ENCODE data around the gene MALRD1.

The MALRD1 gene

DNA sequence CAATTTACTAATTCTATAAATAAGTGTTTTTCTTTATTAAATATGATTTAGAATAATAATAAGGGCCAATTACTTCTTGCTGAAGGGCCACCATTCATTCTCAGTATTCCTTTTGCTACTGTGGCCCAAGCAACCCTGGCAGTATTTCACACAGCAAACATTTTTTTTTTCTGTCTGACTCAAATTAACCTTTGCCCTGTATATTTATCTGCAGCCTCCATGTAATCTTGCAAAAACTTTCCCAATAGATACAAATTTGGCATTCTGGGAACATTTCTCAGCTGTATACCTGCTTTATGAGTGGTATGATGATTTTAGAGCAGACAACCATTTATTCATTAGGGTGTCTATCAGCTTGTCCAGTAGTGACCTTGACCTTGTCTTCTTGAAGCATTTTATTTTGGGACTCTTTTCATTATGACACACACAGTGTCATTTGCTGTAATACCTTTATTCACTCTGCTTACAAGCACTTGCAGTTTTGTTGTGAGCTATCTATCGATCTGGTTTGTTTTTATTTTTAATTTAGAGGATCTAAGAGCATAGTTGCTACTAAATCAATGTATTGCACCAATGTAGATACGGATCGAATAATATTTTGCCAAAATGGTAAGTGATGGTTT lies 607.9 kb downstream of the MALRD1 start:
- no peak for DNase-seq

DNA sequence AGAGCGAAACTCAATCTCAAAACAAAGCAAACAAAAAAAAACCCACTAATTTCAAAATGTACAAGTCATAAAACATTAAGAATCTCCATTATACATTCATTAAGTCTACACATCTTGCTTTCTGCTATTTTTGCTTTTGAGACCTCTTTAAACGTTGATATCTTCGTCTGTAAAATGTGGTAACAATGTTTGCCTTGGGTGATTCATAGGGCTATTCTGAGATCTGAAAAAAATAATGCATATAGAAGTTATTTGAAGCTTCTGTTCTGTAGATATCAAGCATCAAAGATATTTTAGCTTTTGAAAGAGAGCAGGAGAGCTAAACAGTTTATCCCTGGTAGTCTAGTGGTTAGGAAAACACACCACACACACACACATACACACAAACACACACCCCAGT lies 609.5 kb downstream of the MALRD1 start:
- no peak for DNase-seq

DNA sequence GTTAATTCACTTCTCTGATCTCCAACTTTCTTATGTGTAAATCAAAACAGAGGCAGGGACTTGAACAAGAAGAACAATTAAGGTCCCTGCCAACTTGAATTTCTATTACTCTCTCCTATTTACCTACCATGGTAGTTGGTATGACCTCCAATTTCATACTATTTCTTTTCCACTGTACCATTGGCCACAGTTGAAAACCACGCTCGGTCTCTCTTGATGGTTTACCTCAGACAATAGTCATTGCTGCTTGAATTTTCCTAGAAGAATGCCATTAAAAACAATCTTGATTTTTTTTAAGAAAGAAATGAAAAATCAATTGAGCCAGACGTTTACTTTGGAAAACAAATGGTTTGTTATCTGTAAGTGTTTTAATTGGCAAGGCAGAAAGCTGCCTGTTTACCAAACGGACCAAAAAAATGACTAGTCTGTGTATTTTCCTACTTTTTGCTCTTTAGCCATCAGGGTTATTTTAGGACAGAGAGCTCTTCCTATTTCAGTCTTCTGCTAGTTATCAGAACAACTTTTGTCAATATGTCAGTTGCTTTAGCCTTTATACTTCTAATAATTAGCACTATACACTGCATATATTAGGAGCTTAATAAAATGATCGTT lies 610.1 kb downstream of the MALRD1 start:
- no peak for DNase-seq

DNA sequence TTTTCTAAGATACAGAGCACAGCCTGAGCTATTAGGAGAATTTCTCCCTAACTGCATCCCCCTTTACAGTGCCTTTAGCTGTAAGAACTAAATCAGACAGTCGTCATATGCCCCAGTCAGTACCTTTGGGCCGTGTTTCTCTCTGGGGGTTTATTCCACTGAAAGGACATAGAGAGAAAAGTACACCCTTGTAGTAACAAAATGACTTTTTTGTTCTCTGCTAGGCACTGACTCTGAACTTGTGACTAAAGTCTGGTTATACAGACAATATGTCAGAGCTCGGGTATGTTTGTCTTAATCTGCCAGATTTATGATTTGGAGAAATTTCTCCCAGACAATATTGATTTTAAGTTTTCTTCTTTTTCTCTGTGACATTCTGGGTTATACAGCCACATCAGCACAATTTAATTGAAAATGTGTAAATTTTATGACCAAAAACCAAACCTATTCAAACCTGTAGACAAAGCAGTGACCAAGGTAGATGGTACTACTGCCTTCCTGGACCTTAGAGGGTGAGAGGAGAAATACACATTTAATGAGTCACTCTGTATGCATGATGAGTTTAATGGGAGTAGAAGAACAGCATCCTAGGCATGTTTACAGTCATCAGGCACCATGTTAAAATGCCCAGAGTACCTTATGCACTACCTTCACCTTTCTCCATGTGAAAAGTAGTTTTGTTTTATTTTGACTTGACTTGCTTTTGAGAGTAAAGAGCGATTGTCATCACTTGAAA lies 611.5 kb downstream of the MALRD1 start:
- no peak for DNase-seq

DNA sequence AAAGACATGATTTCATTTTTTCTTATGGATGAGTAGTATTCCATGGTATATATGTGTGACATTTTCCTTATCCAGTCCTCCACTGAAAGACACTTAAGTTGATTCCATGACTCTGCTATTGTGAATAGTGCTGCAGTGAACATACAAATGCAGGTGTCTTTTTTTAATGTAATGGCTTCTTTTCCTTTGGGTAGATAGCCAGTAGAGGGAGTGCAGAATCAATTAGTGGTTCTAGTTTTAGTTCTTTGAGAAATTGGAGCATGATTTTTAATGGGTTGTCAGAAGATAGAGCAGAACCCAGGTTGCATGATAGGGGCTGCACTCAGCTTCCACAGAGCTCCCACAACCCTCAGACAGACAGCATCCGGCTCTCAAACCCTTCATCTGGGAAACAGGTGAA lies 614.7 kb downstream of the MALRD1 start:
- DNase-seq, result no peak

DNA sequence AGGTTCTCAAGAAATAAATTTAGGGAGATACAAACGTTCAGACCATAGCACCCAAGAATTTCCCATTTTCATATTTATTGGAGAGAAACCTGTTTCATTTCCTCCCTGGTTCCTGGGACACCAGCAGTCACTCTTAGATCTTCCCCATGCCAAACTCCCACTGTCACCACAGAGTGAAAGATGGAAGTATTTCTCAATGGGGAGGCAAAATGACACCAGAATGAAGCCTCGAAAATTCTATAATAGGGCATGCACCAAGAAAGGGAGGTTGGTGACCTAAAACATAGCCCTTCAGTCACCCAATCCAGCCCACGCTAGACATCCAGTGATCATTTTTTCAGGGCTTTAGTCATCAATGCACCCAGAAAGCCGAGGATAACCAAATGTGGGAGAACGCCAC lies 619.5 kb downstream of the MALRD1 start:
- DNase-seq, result no peak

DNA sequence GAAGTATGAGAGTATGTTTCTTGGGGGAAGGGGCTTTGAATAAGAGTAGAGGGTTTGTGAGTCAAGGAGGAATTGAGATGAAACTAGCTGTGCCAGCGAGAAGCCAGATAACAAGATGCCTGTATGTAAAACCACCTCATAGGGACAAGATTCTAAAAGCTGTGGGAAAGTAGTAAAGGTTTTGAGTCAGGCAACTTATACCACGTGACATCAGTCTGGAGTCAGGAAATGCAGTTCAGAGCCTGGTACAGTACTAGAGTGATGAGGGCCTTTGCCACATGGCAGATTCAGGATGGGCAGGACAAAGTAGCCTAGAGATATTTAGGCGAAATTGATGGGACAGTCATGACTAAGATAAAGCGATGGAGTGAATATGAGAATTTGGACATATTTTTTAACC lies 627.5 kb downstream of the MALRD1 start:
- no peak for DNase-seq

DNA sequence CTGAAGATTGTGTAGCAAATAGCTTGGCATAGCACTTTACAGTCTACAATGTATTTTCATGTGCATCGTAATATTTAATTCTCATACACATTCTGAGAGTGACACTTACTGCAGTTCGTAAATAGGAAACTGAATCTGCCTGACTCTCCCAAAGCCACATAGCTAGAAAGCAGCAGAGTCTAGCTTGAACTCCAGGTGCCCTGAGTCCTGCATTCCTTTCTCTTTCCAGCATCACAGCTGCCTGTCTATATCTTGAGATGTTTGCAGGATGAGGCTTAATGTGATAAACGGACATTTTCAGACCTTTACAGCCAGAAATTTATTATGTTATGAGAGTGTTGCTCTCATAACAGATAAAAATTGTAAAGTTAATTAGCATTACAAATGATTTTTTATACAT lies 634.8 kb downstream of the MALRD1 start:
- no peak for DNase-seq

DNA sequence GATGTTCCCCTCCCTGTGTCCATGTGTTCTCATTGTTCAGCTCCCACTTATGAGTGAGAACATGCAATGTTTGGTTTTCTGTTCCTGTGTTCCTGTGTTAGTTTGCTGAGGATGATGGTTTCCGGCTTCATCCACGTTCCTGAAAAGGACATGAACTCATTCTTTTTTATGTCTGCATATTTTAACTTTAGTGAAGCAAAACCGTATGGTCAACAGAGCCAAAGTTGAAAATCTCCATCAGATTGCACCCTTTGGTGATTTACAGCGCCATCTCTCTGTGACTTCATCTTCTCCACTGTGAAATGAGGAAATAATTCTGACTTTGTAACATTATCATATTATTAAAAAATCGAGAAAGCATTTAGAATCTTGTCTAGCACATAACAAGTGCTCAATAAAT lies 635.4 kb downstream of the MALRD1 start:
- no peak for DNase-seq

DNA sequence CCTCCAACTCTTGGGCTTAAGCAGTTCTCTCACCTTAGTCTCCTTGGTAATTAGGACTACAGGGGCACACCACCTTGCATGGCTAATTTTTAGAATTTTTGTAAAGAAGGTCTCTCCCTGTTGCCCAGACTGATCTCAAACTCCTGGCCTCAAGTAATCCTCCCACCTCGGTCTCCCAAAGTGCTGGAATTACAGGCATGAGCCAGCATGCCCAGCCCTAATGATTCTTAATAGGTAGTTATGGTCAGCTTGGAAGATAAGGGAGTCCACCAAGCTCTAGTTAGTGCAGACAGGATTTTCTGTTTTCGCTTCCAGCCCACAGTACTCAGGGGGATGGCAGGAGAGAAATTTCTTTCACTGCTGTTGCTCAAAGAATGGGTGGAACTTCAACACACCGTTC lies 639.7 kb downstream of the MALRD1 start:
- DNase-seq, result no peak

DNA sequence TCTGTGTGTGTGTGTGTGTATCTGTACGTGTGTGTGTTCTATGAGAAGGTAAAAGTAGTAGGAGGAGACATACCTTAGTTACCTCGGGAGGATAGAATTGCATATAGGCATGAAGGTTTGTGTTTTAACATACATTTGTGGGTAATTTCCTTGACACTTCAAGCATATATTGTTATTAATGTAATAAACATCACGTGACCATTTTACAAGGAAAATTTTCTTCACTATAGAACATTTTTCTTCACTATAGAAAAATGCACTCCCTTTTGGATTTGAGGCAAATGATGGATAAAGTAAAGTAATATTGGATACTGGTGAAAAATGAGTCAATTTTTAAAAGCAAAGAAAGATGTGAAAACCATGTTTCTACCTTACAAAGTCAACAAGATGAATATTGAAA lies 640.6 kb downstream of the MALRD1 start:
- no peak for DNase-seq

DNA sequence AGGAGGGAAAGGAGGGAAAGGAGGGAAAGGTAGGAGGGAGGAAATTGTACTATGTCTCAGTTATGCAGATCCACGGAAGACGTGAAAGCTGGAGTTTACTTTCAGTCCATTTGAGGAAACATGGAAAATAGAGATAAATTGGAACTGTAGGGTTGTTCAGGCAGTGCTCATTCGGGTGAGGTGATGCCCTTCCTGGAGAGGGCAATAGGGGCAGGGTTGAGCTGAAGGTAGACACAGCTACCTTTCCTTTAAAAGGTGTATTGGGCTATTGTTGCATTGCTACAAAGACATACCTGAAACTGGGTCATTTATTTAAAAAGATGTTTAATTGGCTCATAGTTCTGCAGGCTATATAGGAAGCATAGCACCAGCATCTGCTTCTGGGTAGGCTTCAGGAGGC lies 650.7 kb downstream of the MALRD1 start:
- no peak for DNase-seq

DNA sequence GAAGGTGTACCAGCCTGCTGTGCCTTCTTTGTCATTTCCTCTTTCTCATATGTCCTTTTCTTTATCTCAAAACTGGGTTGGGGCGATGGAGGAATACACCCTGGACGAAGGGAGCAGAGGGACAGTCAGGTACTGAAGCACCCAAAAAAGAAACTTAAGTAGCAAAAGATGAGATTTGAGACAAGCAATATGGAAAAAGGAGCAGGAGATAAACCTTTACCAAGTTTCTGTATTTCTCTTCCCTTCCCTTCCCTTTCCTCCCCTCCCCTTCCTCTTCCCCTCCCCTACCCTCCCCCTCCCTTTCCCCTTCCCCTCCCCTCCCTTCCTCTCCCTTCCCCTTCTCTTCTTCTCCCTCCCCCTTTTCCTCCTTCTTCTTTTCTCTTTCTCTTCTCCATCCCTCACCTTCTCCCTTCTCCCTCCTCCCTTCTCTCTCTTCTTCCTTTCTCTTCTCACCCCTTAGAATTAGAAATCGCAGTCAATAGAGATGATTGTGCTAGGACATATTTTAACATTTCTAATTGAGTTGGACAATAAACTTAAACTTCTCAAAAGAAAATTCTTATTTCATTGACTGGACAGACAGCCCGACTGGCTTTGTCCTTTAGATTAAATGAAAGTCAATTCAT lies 652.9 kb downstream of the MALRD1 start:
- DNase-seq, result no peak

DNA sequence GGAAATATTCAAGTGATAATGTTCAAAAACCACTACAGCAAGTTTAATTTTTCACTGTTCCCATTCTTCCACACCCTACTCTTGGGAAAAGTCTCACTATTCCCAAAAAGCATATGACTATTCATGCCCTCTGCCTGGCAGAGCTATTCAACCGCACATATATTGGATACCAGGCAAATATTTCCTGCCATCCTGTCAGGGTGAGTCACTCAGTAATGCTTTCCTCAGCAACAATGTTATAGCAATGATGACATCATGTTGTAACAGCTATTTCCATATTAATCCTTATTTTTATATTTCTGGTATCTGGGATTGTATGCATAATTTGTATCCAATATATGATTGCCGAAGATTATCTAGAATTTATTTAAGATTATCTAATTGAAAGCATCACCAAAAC lies 653.6 kb downstream of the MALRD1 start:
- no peak for DNase-seq

DNA sequence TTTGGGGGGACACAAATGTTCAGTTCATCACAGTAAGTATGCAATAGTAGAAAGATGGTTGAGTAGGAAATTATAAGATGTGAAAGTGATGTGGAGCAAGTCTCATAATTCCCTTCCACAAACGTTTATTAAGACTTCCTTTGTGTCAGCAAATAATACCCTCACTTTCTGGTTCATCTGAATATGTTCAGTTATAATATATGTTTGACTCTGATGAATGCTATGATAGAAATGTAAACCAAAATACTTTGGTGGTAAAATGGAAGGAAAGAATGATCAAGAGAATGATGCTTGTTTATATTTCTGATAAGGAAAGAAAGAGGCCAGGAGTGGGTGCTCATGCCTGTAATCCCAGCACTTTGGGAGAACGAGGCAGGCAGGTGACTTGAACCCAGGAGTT lies 655.9 kb downstream of the MALRD1 start:
- no peak for DNase-seq

DNA sequence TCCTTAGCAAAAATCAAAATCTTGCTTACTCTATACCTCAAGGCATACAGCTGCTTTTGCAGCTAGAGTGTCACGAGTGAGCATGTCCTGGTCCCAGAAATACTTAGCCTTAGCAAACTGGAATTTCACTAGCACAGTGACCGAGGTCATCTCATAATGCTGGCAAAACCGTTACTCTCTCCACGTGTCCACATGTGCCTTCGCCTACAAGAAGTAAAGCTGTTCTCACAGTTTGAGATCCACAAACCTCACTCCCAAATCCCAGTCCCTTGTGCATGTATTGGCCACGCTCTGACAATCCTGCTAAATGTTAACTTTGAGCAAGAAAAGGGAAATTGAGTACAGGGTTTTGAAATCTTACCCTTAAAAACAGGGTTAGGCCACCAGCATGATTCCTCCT lies 656.6 kb downstream of the MALRD1 start:
- no peak for DNase-seq

DNA sequence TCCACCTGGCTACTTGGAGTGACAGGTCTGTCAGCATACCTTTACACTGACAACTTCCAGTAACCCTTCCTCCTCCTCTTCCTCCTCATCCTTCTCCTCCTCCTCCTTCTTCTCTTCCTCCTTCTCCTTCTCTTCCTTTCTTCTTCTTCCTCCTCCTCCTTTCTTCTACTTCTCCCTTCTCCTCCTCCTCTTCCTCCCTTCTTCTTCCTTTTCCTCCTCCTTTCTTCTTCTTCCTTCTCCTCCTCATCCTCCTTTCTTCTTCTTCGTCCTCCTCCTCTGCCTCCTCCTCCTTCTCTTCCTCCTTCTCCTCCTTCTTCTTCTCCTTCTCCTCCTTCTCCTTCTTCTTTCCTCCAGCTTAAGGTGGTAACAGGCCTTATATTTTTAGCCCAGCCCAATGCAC lies 658.3 kb downstream of the MALRD1 start:
- DNase-seq, result no peak

DNA sequence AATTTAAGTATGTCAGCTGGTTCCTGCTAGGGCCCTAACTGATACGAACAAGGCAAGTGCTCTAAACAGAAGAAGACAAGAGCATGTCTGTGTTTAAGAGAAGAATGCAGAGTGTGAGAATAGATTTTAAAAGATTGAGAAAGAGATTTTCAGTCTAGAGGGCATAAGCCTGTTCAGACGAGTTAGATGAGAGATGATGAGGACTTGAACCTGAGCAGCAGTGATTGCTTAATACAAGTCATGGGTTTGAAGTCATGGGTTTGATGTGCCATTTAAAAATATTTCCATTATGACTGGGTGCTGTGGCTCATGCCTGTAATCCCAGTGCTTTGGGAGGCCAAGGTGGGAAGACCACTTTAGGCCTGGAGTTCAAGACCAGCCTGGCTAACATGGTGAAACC lies 658.8 kb downstream of the MALRD1 start:
- DNase-seq, result no peak

DNA sequence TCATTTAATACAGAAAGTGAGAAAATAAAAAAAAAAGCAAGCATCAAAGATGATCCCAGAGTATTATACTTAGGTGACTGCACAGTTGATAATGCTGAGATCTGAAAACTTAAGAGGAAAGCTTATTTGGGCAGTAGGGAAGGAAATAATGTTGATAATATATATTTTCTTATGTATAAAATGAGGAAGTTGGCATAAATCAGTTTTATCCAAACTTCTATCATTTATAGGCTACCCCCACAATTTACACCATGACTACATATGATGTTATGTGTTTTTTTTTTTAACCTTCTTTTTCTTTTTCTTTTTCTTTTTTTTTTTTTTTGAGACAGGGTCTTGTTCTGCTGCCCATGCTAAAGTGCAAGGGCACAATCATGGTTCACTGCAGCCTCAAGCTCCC lies 659.4 kb downstream of the MALRD1 start:
- no peak for DNase-seq

DNA sequence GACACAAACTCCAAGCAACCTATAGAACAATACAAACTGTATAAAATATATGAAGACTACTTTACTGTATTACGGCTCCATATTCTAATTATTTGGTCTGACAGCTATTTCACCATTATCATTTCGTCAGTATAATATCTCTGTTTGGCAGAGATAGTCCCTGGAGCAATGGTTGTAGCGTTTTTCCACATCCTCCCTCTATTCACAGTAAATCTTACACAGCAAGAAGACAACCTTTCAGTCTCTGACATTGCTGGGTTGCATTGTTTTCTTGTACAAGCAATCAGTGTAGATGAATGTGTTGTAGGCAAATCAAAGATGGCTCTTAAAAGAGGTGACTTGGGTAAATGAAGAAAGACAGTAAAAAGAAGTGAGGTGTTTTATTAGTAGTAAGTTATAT lies 662.0 kb downstream of the MALRD1 start:
- DNase-seq, result no peak

DNA sequence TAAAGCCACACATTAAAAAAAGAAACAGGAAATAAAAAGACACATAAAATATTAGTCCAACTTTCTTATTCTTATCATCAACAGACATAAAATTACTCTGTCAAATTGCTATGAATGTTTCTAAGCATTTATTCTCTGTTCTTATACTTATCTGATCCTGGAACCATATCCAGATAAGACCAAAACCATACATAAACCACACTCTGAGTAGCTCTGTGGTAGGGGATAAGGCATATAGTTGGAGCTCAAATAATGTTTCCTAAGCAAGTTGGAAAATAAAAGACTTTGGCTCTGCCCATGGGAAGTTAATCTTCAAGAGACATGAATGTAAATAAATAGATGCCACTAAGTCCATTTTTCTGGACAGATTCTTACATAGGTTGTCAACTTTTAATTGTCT lies 664.6 kb downstream of the MALRD1 start:
- no peak for DNase-seq

DNA sequence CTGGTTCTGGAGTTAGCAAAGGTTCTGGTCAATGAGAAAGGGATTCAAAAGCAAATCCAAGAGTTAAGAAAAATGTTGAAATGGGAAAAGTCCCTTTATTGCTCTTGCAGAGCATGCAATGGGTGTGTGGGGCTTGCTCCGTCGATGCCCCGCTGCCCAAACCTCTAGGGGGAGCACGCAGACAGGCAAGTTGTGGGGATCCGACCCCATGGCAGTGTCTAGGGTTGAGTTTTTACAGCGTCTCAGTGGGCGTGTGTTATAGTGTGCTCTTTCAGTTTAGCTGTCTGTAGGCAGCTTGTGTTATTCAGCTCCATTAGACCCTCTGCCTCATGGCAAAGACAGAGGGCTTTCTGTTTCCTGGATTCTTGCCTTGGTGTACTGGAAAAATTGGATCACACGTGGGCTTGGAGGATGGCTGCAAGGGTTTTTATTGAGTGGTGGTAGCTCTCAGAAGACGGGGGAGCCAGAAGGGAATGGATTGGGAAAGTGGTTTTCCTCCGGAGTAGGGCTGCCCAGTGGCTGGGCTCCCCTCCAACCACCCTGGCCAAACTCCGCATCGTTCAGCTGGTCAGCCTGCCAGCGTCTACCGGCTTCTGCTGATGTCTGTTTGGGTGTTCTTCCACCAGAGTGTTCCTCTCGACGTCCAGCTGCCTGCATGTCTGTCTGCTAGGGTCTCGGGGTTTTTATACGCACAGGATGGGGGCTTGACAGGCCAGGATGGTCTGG lies 665.4 kb downstream of the MALRD1 start:
- no peak for DNase-seq

DNA sequence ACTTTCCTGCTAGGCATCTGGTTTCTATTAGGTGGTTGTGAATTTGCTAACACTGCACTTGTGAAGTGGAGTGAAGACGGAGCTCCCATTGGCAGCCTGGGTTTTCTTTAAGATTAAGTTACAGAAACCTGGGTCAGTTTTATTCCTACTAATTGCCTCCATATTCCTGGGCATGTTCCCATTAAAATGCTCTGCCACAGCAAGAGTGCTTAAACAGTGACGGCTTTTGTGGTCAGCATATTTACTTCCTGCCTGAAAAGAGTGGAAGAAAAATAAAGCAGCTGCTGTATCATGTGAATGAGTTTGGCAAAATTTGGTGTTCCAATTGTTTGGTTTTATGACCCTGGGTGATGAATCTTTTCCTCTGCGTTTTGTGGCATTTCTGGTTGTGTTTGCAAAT lies 670.7 kb downstream of the MALRD1 start:
- DNase-seq, result no peak

DNA sequence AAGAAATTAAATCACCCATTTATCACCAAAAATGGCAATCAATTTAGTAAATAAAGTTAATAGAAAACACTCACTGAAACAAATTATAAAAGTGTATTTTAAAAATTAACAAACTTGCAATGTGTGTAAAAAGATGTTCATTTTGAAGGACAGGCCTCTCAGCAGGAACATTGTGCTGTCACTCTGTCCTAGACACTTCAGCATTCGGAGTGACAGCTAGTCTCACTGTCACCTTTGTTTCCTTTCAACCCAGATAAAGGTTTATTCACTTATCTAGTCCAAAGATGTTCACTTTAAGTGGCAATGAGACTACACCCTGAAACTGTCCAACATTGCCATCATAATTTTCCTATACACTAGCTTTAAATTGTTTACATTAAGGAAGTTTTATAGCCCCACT lies 675.7 kb downstream of the MALRD1 start:
- DNase-seq, result no peak
